Measurements from ENCODE around the gene GNPTG. TPM values are rescaled to one million over a fixed set of nuclear protein-coding genes. Genes with fewer than 3 reads are reported as not detected.

GNPTG gene
- total RNA-seq, 1 donor from 2014 or later: 30.0 TPM

- no peak overlapping the region for H3K4me3 ChIP-seq (ENCODE audit: low read depth, low read length)
- no peaks in the 10 kb centered on the region for H3K27me3 ChIP-seq (ENCODE audit: control insufficient read depth, insufficient read depth, low read length)
- TF ChIP-seq CTCF (IDR thresholded peaks at IDR 0.05; ENCODE audit: insufficient read depth, low read length, severe bottlenecking): no peak
- FAIRE-seq (no peak), DNase-seq (ENCODE audit: low read depth) (no peak)
- peaks cover 5% of the 10 kb centered on the region for H3K36me3 ChIP-seq (ENCODE audit: control insufficient read depth, insufficient read depth, low read length)
These were observed 47.3 kb downstream of the GNPTG start for GRCh38 chr16:1398826-1399581.

- FAIRE-seq (no peak), DNase-seq (ENCODE audit: low read depth) (no peak)
- H3K4me3 ChIP-seq (ENCODE audit: low read depth, low read length): no peak overlapping the region
- H3K36me3 ChIP-seq (ENCODE audit: control insufficient read depth, insufficient read depth, low read length): peaks cover 5% of the 10 kb centered on the region
- no peak for TF ChIP-seq CTCF (IDR thresholded peaks at IDR 0.05; ENCODE audit: insufficient read depth, low read length, severe bottlenecking)
- no peaks in the 10 kb centered on the region for H3K27me3 ChIP-seq (ENCODE audit: control insufficient read depth, insufficient read depth, low read length)
These were observed 49.5 kb downstream of the GNPTG start for GRCh38 chr16:1401061-1401757.

- DNase-seq (ENCODE audit: low read depth) (no peak), FAIRE-seq (no peak)
- Histone ChIP-seq H3K27me3 (ENCODE audit: control insufficient read depth, insufficient read depth, low read length) (no peaks in the 10 kb centered on the region), H3K36me3 (ENCODE audit: control insufficient read depth, insufficient read depth, low read length) (peaks cover 5% of the 10 kb centered on the region), H3K4me3 (ENCODE audit: low read depth, low read length) (no peak overlapping the region)
- TF ChIP-seq CTCF (IDR thresholded peaks at IDR 0.05; ENCODE audit: insufficient read depth, low read length, severe bottlenecking): no peak
These were observed 50.0 kb downstream of the GNPTG start for GRCh38 chr16:1401758-1402154.

GRCh38 chr16:1403036-1403435 lies 51.3 kb downstream of the GNPTG start:
- DNase-seq (ENCODE audit: low read depth) (no peak), FAIRE-seq (no peak)
- Histone ChIP-seq H3K36me3 (ENCODE audit: control insufficient read depth, insufficient read depth, low read length) (peaks cover 6% of the 10 kb centered on the region), H3K4me3 (ENCODE audit: low read depth, low read length) (no peak overlapping the region), H3K27me3 (ENCODE audit: control insufficient read depth, insufficient read depth, low read length) (no peaks in the 10 kb centered on the region)
- TF ChIP-seq CTCF (IDR thresholded peaks at IDR 0.05; ENCODE audit: insufficient read depth, low read length, severe bottlenecking): no peak

- FAIRE-seq (no peak), DNase-seq (ENCODE audit: low read depth) (no peak)
- Histone ChIP-seq H3K4me3 (ENCODE audit: low read depth, low read length) (no peak overlapping the region), H3K27me3 (ENCODE audit: control insufficient read depth, insufficient read depth, low read length) (no peaks in the 10 kb centered on the region), H3K36me3 (ENCODE audit: control insufficient read depth, insufficient read depth, low read length) (peaks cover 6% of the 10 kb centered on the region)
- TF ChIP-seq CTCF (IDR thresholded peaks at IDR 0.05; ENCODE audit: insufficient read depth, low read length, severe bottlenecking): no peak
These were observed 52.0 kb downstream of the GNPTG start for GRCh38 chr16:1403733-1404132.

Data from bronchial epithelial cell (primary cell).